Endothelial cell of umbilical vein (primary cell): ENCODE data around the gene DAPK2. TPM values are rescaled to one million over a fixed set of nuclear protein-coding genes. Genes with fewer than 3 reads are reported as not detected.

Experiments
- BruUV-seq: library from RNA; stranded (reverse); fragments of 400-500 nt; replicated peaks from 2 replicates; lab custom pipeline; 2021; lab: Mats Ljungman, UMichigan
- CTCF ChIA-PET: fragments of 300-600, 350-600 bp; sonication (Branson Sonifier 250); formaldehyde crosslinking; loops from one replicate; lab custom pipeline; 2021; ENCODE audit warnings: antibody characterized with exemption, inconsistent platforms; lab: Charles Lee
- POLR2A ChIA-PET: fragments of 300-600, 350-600 bp; sonication (Branson Sonifier 250); formaldehyde crosslinking; loops from one replicate; lab custom pipeline; 2021; ENCODE audit warnings: antibody characterized with exemption, inconsistent platforms; lab: Charles Lee
- DNase-seq: peaks from one replicate; pipeline ENCODE4 v3.0.0-alpha.2; 2011; ENCODE audit warnings: low read depth, low spot score
- FAIRE-seq: peaks from 2 replicates; lab custom pipeline; 2011; peaks lifted over from hg19 to GRCh38; lab: Jason Lieb, UNC
- H2AFZ ChIP-seq: 2 replicates; pipeline ENCODE4 v1.6.0; 2012; ENCODE audit warnings: low read depth, low read length, control low read depth, inconsistent platforms
- H3K27ac ChIP-seq: 2 replicates; pipeline ENCODE4 v1.5.1; 2011; ENCODE audit warnings: low read depth, mild to moderate bottlenecking, control low read depth, low read length, moderate library complexity; ENCODE audit not compliant: insufficient read depth
- H3K27me3 ChIP-seq, 2 experiments: 2 replicates each; pipeline versions ENCODE4 v1.6.0 to v1.6.1; 2011; ENCODE audit warnings: low read length in 2 of 2, mixed read lengths in 1 of 2; ENCODE audit not compliant: control insufficient read depth in 2 of 2, insufficient read depth in 2 of 2
- H3K36me3 ChIP-seq, 2 experiments: 2 replicates in 1 of 2; 3 replicates in 1 of 2; pipeline ENCODE4 v1.5.1; 2011; ENCODE audit warnings: low read length in 2 of 2, mild to moderate bottlenecking in 1 of 2, moderate library complexity in 1 of 2; ENCODE audit not compliant: control insufficient read depth in 2 of 2, insufficient read depth in 2 of 2; ENCODE audit errors: extremely low read depth in 1 of 2
- H3K4me1 ChIP-seq: 3 replicates; pipeline ENCODE4 v1.5.1; 2011; ENCODE audit warnings: mild to moderate bottlenecking, low read length; ENCODE audit not compliant: control insufficient read depth, insufficient read depth; ENCODE audit errors: extremely low read depth
- H3K4me2 ChIP-seq: 2 replicates; pipeline ENCODE4 v1.6.1; 2011; ENCODE audit warnings: low read length, control low read depth, mixed read lengths; ENCODE audit not compliant: insufficient read depth
- H3K4me3 ChIP-seq, 3 experiments: fragments of 200-600 bp in 1 of 3; sonication (generic), shearing (Covaris generic) in 1 of 3; replicated peaks in 1 of 3; 2 replicates each; pipeline ENCODE4 v1.5.1; 2011 to 2016; ENCODE audit warnings: control low read depth in 3 of 3, low read length in 3 of 3, mild to moderate bottlenecking in 2 of 3, inconsistent platforms in 1 of 3, low read depth in 1 of 3, moderate library complexity in 1 of 3; ENCODE audit not compliant: insufficient read depth in 1 of 3
- H3K79me2 ChIP-seq: 2 replicates; pipeline ENCODE4 v1.6.0; 2012; ENCODE audit warnings: low read length, inconsistent platforms; ENCODE audit not compliant: control insufficient read depth, insufficient read depth
- H3K9ac ChIP-seq: replicated peaks from 2 replicates; pipeline ENCODE3; 2011; ENCODE audit warnings: low read length, control low read depth; ENCODE audit not compliant: insufficient read depth; ENCODE audit errors: extremely low read depth
- H3K9me1 ChIP-seq: replicated peaks from 3 replicates; pipeline ENCODE4 v1.6.0; 2011; ENCODE audit warnings: mild to moderate bottlenecking, low read length; ENCODE audit not compliant: control insufficient read depth, insufficient read depth; ENCODE audit errors: extremely low read depth
- H3K9me3 ChIP-seq: replicated peaks from 2 replicates; pipeline ENCODE4 v1.5.1; 2012; ENCODE audit warnings: low read length, inconsistent platforms; ENCODE audit not compliant: control insufficient read depth, insufficient read depth
- H4K20me1 ChIP-seq: replicated peaks from 2 replicates; pipeline ENCODE3; 2011; ENCODE audit warnings: mild to moderate bottlenecking, low read length; ENCODE audit not compliant: control insufficient read depth, insufficient read depth; ENCODE audit errors: extremely low read depth
- CTCF ChIP-seq, 2 donors: IDR thresholded peaks; 1 replicate in 1 of 2; 2 replicates in 1 of 2; pipeline ENCODE4 v1.5.1; 2011; ENCODE audit warnings: low read length in 2 of 2, mild to moderate bottlenecking in 2 of 2, moderate library complexity in 2 of 2, control low read depth in 1 of 2, inconsistent platforms in 1 of 2, low read depth in 1 of 2; ENCODE audit not compliant: insufficient read depth in 1 of 2; ENCODE audit errors: extremely low read depth in 1 of 2
- GATA2 ChIP-seq: IDR thresholded peaks from 2 replicates; pipeline ENCODE4 v1.7.0; 2011; ENCODE audit warnings: low read depth, mild to moderate bottlenecking, moderate library complexity, mixed read lengths, low read length; ENCODE audit not compliant: insufficient read length, insufficient read depth
- MAX ChIP-seq: IDR thresholded peaks from 2 replicates; pipeline ENCODE4 v1.6.1; 2011; ENCODE audit not compliant: insufficient read depth, insufficient read length
- dilution Hi-C: fragments of 300-500 bp; cut with MboI; formaldehyde crosslinking; loops from one replicate; pipeline ENCODE4 v1.15.0; 2019; ENCODE audit warnings: low sequenced_read_pairs; ENCODE audit not compliant: extremely low pct_ligation_motif_present
- intact Hi-C: fragments of 100-400 bp; cut with micrococcal nuclease; formaldehyde crosslinking; loops from one replicate; pipeline ENCODE4 v1.10.0; 2022
- polyA plus RNA-seq, 4 experiments: library from polyadenylated mRNA; depleted of rRNA in 3 of 4; stranded (reverse) in 3 of 4; unstranded in 1 of 4; fragments of >200 nt; gene quantifications; 2 replicates each; pipeline versions ENCODE4 v1.2.1 to v1.2.3, GENCODE V29; 2011 to 2012; ENCODE audit warnings: missing spikeins in 1 of 4
- total RNA-seq: library from RNA; stranded (reverse); gene quantifications from 2 replicates; pipeline ENCODE4 v1.2.3, GENCODE V29; 2021

DAPK2 gene
- total and polyA plus RNA-seq, 2 donors (not counting 3 experiments of a cell fraction or from before 2014, with no cell fraction given) = 2.8 to 6.7 TPM

GRCh38 chr15:63947228-63947627, 99.1 kb downstream of the DAPK2 start:
- ChIA-PET POLR2A (no interaction called here), CTCF (interaction anchor here (0.6 to 4.8 kb wide), 9 partner anchors 8 to 195 kb away, joined by 3 to 38 read pairs (median 3); partner anchors contain the start of gene DAPK2)
- H4K20me1 ChIP-seq = no peaks in the 10 kb centered on the region
- H3K4me3 ChIP-seq = no peak overlapping the region
- no peak overlapping the region for H3K4me2 ChIP-seq
- no peaks in the 10 kb centered on the region for H3K9me3 ChIP-seq
- intact Hi-C loops (no loop called here), dilution Hi-C loops (no loop called here)
- no peaks in the 10 kb centered on the region for H3K36me3 ChIP-seq
- H3K4me1 ChIP-seq = peaks cover 9% of the 10 kb centered on the region
- FAIRE-seq = no peak
- H2AFZ ChIP-seq = no peak overlapping the region
- DNase-seq = no peak
- no peaks in the 10 kb centered on the region for H3K27me3 ChIP-seq
- H3K9me1 ChIP-seq = no peaks in the 10 kb centered on the region
- no peak for TF ChIP-seq GATA2
- no TSS peak for BruUV-seq
- H3K9ac ChIP-seq = no peak overlapping the region
- H3K27ac ChIP-seq = no peak overlapping the region
- H3K79me2 ChIP-seq = no peaks in the 10 kb centered on the region

- Histone ChIP-seq H2AFZ (no peak overlapping the region), H3K9me3 (no peaks in the 10 kb centered on the region), H3K4me2 (no peak overlapping the region), H3K9ac (no peak overlapping the region), H3K36me3 (no peaks in the 10 kb centered on the region), H3K79me2 (no peaks in the 10 kb centered on the region), H3K27ac (no peak overlapping the region), H3K4me1 (peaks cover 7% of the 10 kb centered on the region), H3K27me3 (no peaks in the 10 kb centered on the region), H4K20me1 (no peaks in the 10 kb centered on the region), H3K9me1 (no peaks in the 10 kb centered on the region), H3K4me3 (no peak overlapping the region)
- ChIA-PET POLR2A (interaction anchor here (0.6 kb wide), 1 partner anchor 271 kb away, joined by 3 read pairs; no protein-coding TSS in a partner anchor), CTCF (interaction anchor here (1.0 to 4.8 kb wide), 14 partner anchors 8 to 120 kb away, joined by 3 to 38 read pairs (median 6); partner anchors contain the start of gene DAPK2)
- intact Hi-C loops = no loop called here
- no peak for DNase-seq
- FAIRE-seq = no peak
- no TSS peak for BruUV-seq
- TF ChIP-seq MAX (no peak), CTCF (IDR thresholded peaks at IDR 0.05; ENCODE audit: extremely low read depth in 1 of 2, insufficient read depth in 1 of 2, low read depth in 1 of 2, low read length in 2 of 2) (no peak)
- dilution Hi-C loops = no loop called here
Observed at GRCh38 chr15:63946524-63947065, 99.7 kb downstream of the DAPK2 start.
